Body of pancreas (tissue), 4 donors: ENCODE data around the gene NYNRIN. TPM values are rescaled to one million over a fixed set of nuclear protein-coding genes. Genes with fewer than 3 reads are reported as not detected.

Experiments used
- ATAC-seq: fragments of 150-250 bp; one replicate; pipeline ENCODE4 v1.9.1; 2016
- DNase-seq, 4 donors: peaks; one replicate each; pipeline ENCODE4 v3.0.0-alpha.2; 2019
- H3K27ac ChIP-seq, 4 donors: fragments of 200-600 bp; sonication (generic); 1 replicate in 3 of 4; 2 replicates in 1 of 4; pipeline versions ENCODE4 v1.5.1 to v1.6.1; 2016 to 2019; ENCODE audit warnings: mild to moderate bottlenecking in 1 of 4, mixed read lengths in 1 of 4, moderate library complexity in 1 of 4
- H3K27me3 ChIP-seq, 2 donors: fragments of 200-600 bp; sonication (generic); one replicate each; pipeline ENCODE4 v1.6.0; 2016; ENCODE audit warnings: mild to moderate bottlenecking in 1 of 2
- H3K36me3 ChIP-seq, 2 donors: fragments of 200-600 bp; sonication (generic); replicated peaks in 1 of 2; 2 replicates each; pipeline ENCODE4 v1.5.1; 2016; ENCODE audit warnings: low read depth in 2 of 2; ENCODE audit not compliant: insufficient read depth in 1 of 2
- H3K4me1 ChIP-seq: fragments of 200-600 bp; sonication (generic); one replicate; pipeline ENCODE4 v1.6.0; 2016
- H3K4me3 ChIP-seq, 2 donors: fragments of 200-600 bp; sonication (generic); 1 replicate in 1 of 2; 2 replicates in 1 of 2; pipeline ENCODE4 v1.5.1; 2016 to 2019
- H3K9me3 ChIP-seq, 3 donors: fragments of 200-600 bp; sonication (generic); 1 replicate in 2 of 3; 2 replicates in 1 of 3; pipeline ENCODE4 v1.5.1; 2016
- POLR2A ChIP-seq, 3 donors: fragments of 450-650 bp; IDR thresholded peaks; one replicate each; pipeline ENCODE4 v1.6.1; 2016; ENCODE audit warnings: antibody characterized with exemption in 3 of 3, mild to moderate bottlenecking in 2 of 3
- WGBS, 2 donors: methylation state at CpG; one replicate each; pipeline ENCODE4 v1.1.5; 2017; 5-methylcytosine and 5-hydroxymethylcytosine counted together
- intact Hi-C: fragments of 100-400 bp; cut with DNase I; formaldehyde crosslinking; loops from one replicate; pipeline ENCODE4 v1.15.1; 2023
- total RNA-seq, 2 donors: library from RNA; depleted of rRNA; stranded (reverse); fragments of >200 nt; gene quantifications; one replicate each; pipeline ENCODE4 v1.1.0, GENCODE V29; 2016
- TF ChIP-seq, protein P1 (sequence below), 7 experiments: fragments of 450-650 bp in 4 of 7; fragments of 200-600 bp in 3 of 7; sonication (generic) in 3 of 7; IDR thresholded peaks; one replicate each; pipeline ENCODE4 v1.5.1; 2016 to 2019; ENCODE audit warnings: antibody characterized with exemption in 7 of 7

The NYNRIN gene
- total RNA-seq, 2 donors from 2014 or later = 7.3 to 7.5 TPM

DNA sequence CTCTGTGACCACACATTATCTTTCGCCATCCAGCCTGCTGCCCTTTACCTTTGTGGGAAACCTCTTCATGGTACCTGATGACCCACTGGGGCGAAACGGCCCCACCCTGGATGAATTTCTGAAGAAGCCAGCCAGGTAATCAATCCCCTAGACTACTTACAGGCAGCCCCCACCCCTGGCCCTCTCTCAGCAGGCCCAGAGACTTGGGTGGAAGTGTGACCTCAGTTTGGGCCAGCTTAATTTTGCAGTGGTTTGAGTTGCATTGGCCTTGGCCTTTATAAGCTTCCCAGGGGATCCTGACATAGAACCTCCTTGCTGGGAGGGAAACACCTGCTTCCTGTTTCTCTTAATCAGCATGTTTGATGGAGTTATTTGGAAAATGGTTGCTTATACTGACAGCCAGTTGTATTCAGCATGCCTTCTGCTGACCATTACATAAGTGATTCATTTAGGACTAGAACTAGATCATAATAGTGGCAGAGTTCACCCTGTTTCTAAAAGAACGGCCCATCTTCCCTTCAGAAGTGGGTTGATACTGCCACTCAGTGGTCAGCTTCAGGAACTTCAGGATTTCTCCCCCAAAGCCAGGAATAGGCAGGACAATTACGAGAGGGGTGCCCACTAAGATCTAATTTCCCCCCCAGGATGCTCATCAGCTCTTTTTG is 37.7 kb downstream of the NYNRIN start:
- no peaks in the 10 kb centered on the region for H3K9me3 ChIP-seq
- peak overlapping the region in 3 of 4 donors; percentile 39 to 58 (median 55) for H3K27ac ChIP-seq
- H3K4me3 ChIP-seq = no peak overlapping the region
- 38 to 41% methylated on average over 5 of the region's 5 CpGs for WGBS, 2 donors
- DNase-seq (peak in 3 of 4 donors; percentile 48 to 59 (median 54)), ATAC-seq (peak; percentile 75)
- intact Hi-C loops = loop anchor here (10.0 kb wide), 1 partner anchor 102 kb away; the partner anchor contains the start of genes ADCY4 and RIPK3
- H3K36me3 ChIP-seq = peaks cover 9 to 16% of the 10 kb centered on the region in 2 donors
- TF ChIP-seq, protein P1, sequence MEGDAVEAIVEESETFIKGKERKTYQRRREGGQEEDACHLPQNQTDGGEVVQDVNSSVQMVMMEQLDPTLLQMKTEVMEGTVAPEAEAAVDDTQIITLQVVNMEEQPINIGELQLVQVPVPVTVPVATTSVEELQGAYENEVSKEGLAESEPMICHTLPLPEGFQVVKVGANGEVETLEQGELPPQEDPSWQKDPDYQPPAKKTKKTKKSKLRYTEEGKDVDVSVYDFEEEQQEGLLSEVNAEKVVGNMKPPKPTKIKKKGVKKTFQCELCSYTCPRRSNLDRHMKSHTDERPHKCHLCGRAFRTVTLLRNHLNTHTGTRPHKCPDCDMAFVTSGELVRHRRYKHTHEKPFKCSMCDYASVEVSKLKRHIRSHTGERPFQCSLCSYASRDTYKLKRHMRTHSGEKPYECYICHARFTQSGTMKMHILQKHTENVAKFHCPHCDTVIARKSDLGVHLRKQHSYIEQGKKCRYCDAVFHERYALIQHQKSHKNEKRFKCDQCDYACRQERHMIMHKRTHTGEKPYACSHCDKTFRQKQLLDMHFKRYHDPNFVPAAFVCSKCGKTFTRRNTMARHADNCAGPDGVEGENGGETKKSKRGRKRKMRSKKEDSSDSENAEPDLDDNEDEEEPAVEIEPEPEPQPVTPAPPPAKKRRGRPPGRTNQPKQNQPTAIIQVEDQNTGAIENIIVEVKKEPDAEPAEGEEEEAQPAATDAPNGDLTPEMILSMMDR (IDR thresholded peaks at IDR 0.05) = peak; percentile 70 to 92 (median 86)
- no peak for TF ChIP-seq POLR2A (IDR thresholded peaks at IDR 0.05)
- H3K27me3 ChIP-seq = no peaks in the 10 kb centered on the region
- H3K4me1 ChIP-seq = peaks cover 43% of the 10 kb centered on the region

DNA sequence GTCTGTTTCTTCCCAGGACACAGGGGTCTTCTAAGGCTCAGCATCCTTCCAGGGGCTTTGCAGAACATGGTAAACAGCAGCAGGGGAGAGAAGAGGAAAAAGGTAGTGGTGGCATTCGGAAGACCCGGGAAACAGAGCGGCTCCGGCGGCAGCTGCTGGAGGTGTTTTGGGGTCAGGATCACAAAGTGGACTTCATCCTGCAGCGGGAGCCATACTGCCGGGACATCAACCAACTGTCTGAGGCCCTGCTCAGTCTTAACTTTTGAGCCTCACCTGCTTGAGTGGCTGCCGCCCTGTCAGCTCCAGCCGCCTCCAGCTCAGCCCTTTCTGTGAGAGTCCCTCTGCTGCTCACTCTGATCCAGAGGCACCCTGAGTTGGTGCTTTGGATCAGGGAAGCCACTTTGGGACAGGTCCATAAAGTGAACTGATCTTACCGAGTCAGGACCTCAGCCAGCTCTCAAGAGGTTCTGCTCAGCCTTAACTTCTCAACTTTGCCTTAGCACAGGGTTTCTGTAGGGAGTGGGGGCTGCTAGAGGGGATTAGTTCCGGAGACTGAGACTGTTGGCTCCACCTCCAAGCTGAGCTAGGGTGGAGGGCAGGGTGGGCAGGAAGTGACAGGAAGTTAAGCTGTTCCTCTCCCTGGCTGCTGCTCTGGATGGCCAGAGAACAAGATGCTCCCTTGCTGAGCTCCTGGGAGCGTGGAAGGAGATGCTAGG is 38.4 kb downstream of the NYNRIN start:
- peaks cover 9 to 16% of the 10 kb centered on the region in 2 donors for H3K36me3 ChIP-seq
- peak overlapping the region in 3 of 4 donors; percentile 25 to 58 (median 27) for H3K27ac ChIP-seq
- intact Hi-C loops = loop anchor here (10.0 kb wide), 1 partner anchor 102 kb away; the partner anchor contains the start of genes ADCY4 and RIPK3
- TF ChIP-seq, protein P1 (IDR thresholded peaks at IDR 0.05) = no peak
- no peak for TF ChIP-seq POLR2A (IDR thresholded peaks at IDR 0.05)
- H3K9me3 ChIP-seq = no peaks in the 10 kb centered on the region
- no peaks in the 10 kb centered on the region for H3K27me3 ChIP-seq
- H3K4me3 ChIP-seq = no peak overlapping the region
- 67 to 84% methylated on average over 9 to 12 of the region's 12 CpGs for WGBS, 2 donors
- DNase-seq (no peak), ATAC-seq (no peak)
- H3K4me1 ChIP-seq = peaks cover 42% of the 10 kb centered on the region

DNA sequence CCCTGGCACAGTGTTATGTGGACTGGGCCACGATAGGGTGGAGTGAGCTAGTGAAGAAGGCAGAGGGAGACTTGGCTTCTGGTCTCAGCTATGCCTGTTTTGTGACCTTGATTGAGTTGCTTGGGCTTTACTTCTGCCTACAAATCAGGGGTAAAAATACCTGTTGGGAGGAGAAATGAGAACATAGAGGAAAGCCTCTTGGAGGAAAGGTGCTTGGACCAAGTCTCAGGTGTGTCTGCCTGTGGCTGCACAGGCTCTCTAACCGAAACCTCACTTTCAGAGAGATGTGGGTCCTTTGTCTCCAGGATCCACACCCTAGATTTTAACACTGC is 38.9 kb downstream of the NYNRIN start:
- TF ChIP-seq, protein P1 (IDR thresholded peaks at IDR 0.05) = no peak
- TF ChIP-seq POLR2A (IDR thresholded peaks at IDR 0.05) = no peak

DNA sequence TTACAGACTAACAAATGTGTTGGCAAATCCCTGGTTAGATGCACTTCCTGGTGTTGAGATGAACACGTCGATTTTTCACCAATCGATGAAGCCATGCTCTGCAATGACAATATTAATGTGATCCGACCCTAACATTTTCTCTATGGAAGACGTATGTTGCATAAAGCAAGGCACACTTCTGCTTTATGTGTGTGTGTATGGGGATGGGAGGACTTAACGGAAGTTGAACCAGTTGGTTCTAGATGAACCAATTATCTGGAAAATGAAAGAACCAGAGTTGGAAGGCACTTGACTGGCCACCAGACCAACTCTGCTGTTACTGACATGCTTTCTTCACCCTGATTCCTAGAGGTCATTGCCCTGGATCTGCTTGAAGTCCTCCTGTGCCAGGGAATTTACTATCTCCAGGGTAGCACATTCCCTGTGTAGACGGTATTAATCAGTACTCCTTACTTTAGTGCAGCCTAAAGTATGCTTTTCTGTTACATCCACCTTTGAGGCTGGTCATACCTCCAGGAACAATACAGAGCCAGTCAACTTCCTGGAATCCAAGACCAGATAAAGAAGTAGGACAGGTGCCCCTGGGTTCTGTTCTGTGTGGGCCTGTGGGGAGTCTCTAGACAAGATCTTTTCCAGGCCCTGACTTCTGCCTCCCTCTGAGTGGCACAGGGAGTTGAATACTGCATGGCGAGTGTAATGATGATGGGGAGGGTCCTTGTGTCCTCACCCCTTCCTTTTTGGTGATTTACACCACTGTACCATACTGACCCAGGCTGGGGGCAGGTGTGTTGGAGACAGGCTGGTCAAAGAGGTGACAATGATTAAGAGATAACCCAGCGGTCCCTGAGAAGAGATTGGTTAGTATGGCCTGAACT is 39.7 kb downstream of the NYNRIN start:
- no peak overlapping the region for H3K27ac ChIP-seq
- WGBS, 2 donors = 49 to 56% methylated on average over 9 of the region's 9 CpGs
- no peaks in the 10 kb centered on the region for H3K27me3 ChIP-seq
- H3K36me3 ChIP-seq = peaks cover 0 to 8% of the 10 kb centered on the region in 2 donors
- ATAC-seq (no peak), DNase-seq (no peak)
- TF ChIP-seq, protein P1 (IDR thresholded peaks at IDR 0.05) = no peak
- no peak for TF ChIP-seq POLR2A (IDR thresholded peaks at IDR 0.05)
- no peaks in the 10 kb centered on the region for H3K9me3 ChIP-seq
- intact Hi-C loops = loop anchor here (10.0 kb wide), 1 partner anchor 104 kb away; the partner anchor contains the start of genes ADCY4 and RIPK3
- H3K4me1 ChIP-seq = peaks cover 41% of the 10 kb centered on the region
- H3K4me3 ChIP-seq = no peak overlapping the region

More for the DNA sequence above, 38.9 kb downstream of the NYNRIN start:
- ATAC-seq (no peak), DNase-seq (no peak)
- Histone ChIP-seq H3K9me3 (no peaks in the 10 kb centered on the region), H3K27me3 (no peaks in the 10 kb centered on the region), H3K27ac (peak overlapping the region in 2 of 4 donors; percentile 25 to 58), H3K4me1 (peaks cover 38% of the 10 kb centered on the region), H3K4me3 (no peak overlapping the region), H3K36me3 (peaks cover 6 to 13% of the 10 kb centered on the region in 2 donors)
- intact Hi-C loops = loop anchor here (10.0 kb wide), 1 partner anchor 103 kb away; the partner anchor contains the start of genes ADCY4 and RIPK3
- WGBS, 2 donors = 52 to 83% methylated on average over 2 of the region's 2 CpGs
